ENCODE data around the gene STX7. TPM values are rescaled to one million over a fixed set of nuclear protein-coding genes. Genes with fewer than 3 reads are reported as not detected.

STX7 gene
- total RNA-seq, 1 experiment from 2014 or later = 33.0 TPM

GRCh38 chr6:132466952-132467351 is 46.0 kb downstream of the STX7 start:
- ChIA-PET POLR2A (no interaction called here), CTCF (interaction anchor here (1.2 to 5.8 kb wide), 5 partner anchors 18 to 188 kb away, joined by 5 to 30 read pairs (median 6); no protein-coding TSS in a partner anchor)
- Mint-ChIP-seq H3K36me3 (ENCODE audit: insufficient read depth, unreplicated experiment) (peaks cover 46% of the 10 kb centered on the region), H3K27ac (ENCODE audit: low read depth, unreplicated experiment) (no peak overlapping the region), H3K9me3 (ENCODE audit: unreplicated experiment) (no peaks in the 10 kb centered on the region), H3K4me1 (ENCODE audit: insufficient read depth, unreplicated experiment) (no peaks in the 10 kb centered on the region), H3K27me3 (ENCODE audit: insufficient read depth, unreplicated experiment) (no peaks in the 10 kb centered on the region), H3K4me3 (ENCODE audit: unreplicated experiment) (no peak overlapping the region)
- no TSS peak for BruUV-seq (replicated peaks)
- TF ChIP-seq CTCF (IDR thresholded peaks at IDR 0.05; ENCODE audit: unreplicated experiment) = no peak
- DNase-seq (ENCODE audit: unreplicated experiment) = peak; percentile 23
- intact Hi-C loops (cut with micrococcal nuclease) = no loop called here

GRCh38 chr6:132465530-132466485 is 47.1 kb downstream of the STX7 start:
- H3K36me3 Mint-ChIP-seq (ENCODE audit: insufficient read depth, unreplicated experiment) = peaks cover 56% of the 10 kb centered on the region
- CTCF ChIA-PET = interaction anchor here (0.7 to 2.2 kb wide), 8 partner anchors 9 to 347 kb away, joined by 3 to 16 read pairs (median 4); no protein-coding TSS in a partner anchor
- no TSS peak for BruUV-seq (replicated peaks)
- H3K27me3 Mint-ChIP-seq (ENCODE audit: insufficient read depth, unreplicated experiment) = no peaks in the 10 kb centered on the region
- no peak overlapping the region for H3K4me3 Mint-ChIP-seq (ENCODE audit: unreplicated experiment)
- POLR2A ChIA-PET = interaction anchor here (0.7 to 0.8 kb wide), 2 partner anchors 52 to 396 kb away, joined by 3 to 4 read pairs; no protein-coding TSS in a partner anchor
- no peak overlapping the region for H3K27ac Mint-ChIP-seq (ENCODE audit: low read depth, unreplicated experiment)
- intact Hi-C loops (cut with micrococcal nuclease) = no loop called here
- no peaks in the 10 kb centered on the region for H3K4me1 Mint-ChIP-seq (ENCODE audit: insufficient read depth, unreplicated experiment)
- TF ChIP-seq CTCF (IDR thresholded peaks at IDR 0.05; ENCODE audit: unreplicated experiment) = no peak
- DNase-seq (ENCODE audit: unreplicated experiment) = no peak
- H3K9me3 Mint-ChIP-seq (ENCODE audit: unreplicated experiment) = no peaks in the 10 kb centered on the region

GRCh38 chr6:132464538-132465256 is 48.2 kb downstream of the STX7 start:
- intact Hi-C loops (cut with micrococcal nuclease) = no loop called here
- no TSS peak for BruUV-seq (replicated peaks)
- H3K9me3 Mint-ChIP-seq (ENCODE audit: unreplicated experiment) = no peaks in the 10 kb centered on the region
- H3K36me3 Mint-ChIP-seq (ENCODE audit: insufficient read depth, unreplicated experiment) = peaks cover 61% of the 10 kb centered on the region
- H3K4me1 Mint-ChIP-seq (ENCODE audit: insufficient read depth, unreplicated experiment) = no peaks in the 10 kb centered on the region
- H3K27me3 Mint-ChIP-seq (ENCODE audit: insufficient read depth, unreplicated experiment) = no peaks in the 10 kb centered on the region
- no peak overlapping the region for H3K4me3 Mint-ChIP-seq (ENCODE audit: unreplicated experiment)
- no peak for TF ChIP-seq CTCF (IDR thresholded peaks at IDR 0.05; ENCODE audit: unreplicated experiment)
- ChIA-PET POLR2A (no interaction called here), CTCF (interaction anchor here (0.7 to 2.2 kb wide), 8 partner anchors 8 to 185 kb away, joined by 3 to 16 read pairs (median 4); no protein-coding TSS in a partner anchor)
- H3K27ac Mint-ChIP-seq (ENCODE audit: low read depth, unreplicated experiment) = no peak overlapping the region
- no peak for DNase-seq (ENCODE audit: unreplicated experiment)

- intact Hi-C loops (cut with micrococcal nuclease) = no loop called here
- no peak for DNase-seq (ENCODE audit: unreplicated experiment)
- no peak for TF ChIP-seq CTCF (IDR thresholded peaks at IDR 0.05; ENCODE audit: unreplicated experiment)
- ChIA-PET POLR2A (no interaction called here), CTCF (interaction anchor here (0.5 to 1.2 kb wide), 5 partner anchors 9 to 897 kb away, joined by 3 to 5 read pairs (median 3); no protein-coding TSS in a partner anchor)
- Mint-ChIP-seq H3K27ac (ENCODE audit: low read depth, unreplicated experiment) (no peak overlapping the region), H3K4me1 (ENCODE audit: insufficient read depth, unreplicated experiment) (no peaks in the 10 kb centered on the region), H3K4me3 (ENCODE audit: unreplicated experiment) (no peak overlapping the region), H3K27me3 (ENCODE audit: insufficient read depth, unreplicated experiment) (no peaks in the 10 kb centered on the region), H3K9me3 (ENCODE audit: unreplicated experiment) (no peaks in the 10 kb centered on the region), H3K36me3 (ENCODE audit: insufficient read depth, unreplicated experiment) (peaks cover 69% of the 10 kb centered on the region)
- BruUV-seq (replicated peaks) = no TSS peak
Measured at GRCh38 chr6:132461958-132462357, 51.0 kb downstream of the STX7 start.

All from MCF 10A (cell line).